K562 (cell line): ENCODE measurements around the gene HS3ST5. TPM values are rescaled to one million over a fixed set of nuclear protein-coding genes. Genes with fewer than 3 reads are reported as not detected.

Experiments used
- ATAC-seq: fragments of 200-7000 bp; cut with Tn5 transposase; 3 replicates; pipeline ENCODE4 v1.9.1; 2020; ENCODE audit warnings: moderate library complexity
- BruUV-seq: library from RNA; stranded (reverse); fragments of 400-500 nt; replicated peaks from 2 replicates; lab custom pipeline; 2021; lab: Mats Ljungman, UMichigan
- CTCF ChIA-PET: fragments of 300-600 bp; formaldehyde crosslinking; extraction: SDS; loops from one replicate; lab custom pipeline; 2021; ENCODE audit warnings: low intra/inter-chr PET ratio; lab: Yijun Ruan, JAX
- POLR2A ChIA-PET: fragments of 300-600, 350-650 bp; sonication (Branson Sonifier 250); formaldehyde crosslinking; extraction: SDS; loops from one replicate; lab custom pipeline; 2021; ENCODE audit warnings: antibody characterized with exemption, inconsistent platforms; lab: Yijun Ruan, JAX
- DNase-seq, 4 experiments: peaks; one replicate each; pipeline versions ENCODE4 v3.0.0 to v3.0.0-alpha.2; 2011 to 2018; ENCODE audit warnings: low spot score in 3 of 4, mixed read lengths in 3 of 4; ENCODE audit errors: extremely low read depth in 1 of 4
- FAIRE-seq: peaks from 2 replicates; lab custom pipeline; 2011; peaks lifted over from hg19 to GRCh38; lab: Jason Lieb, UNC
- H2AFZ ChIP-seq: 2 replicates; pipeline ENCODE4 v1.6.0; 2011; ENCODE audit warnings: low read depth, low read length, control low read depth, inconsistent platforms
- H3K27ac ChIP-seq: fragments of 200-600 bp; 3 replicates; pipeline ENCODE4 v1.8.0; 2011; ENCODE audit warnings: low read depth, mild to moderate bottlenecking, control low read depth, inconsistent platforms, low read length, moderate library complexity, mixed read lengths; ENCODE audit errors: extremely low read depth
- H3K27me3 ChIP-seq, 2 experiments: fragments of 300-600 bp in 1 of 2; 2 replicates in 1 of 2; 3 replicates in 1 of 2; pipeline versions ENCODE4 v1.6.0 to v1.8.0; 2011; ENCODE audit warnings: inconsistent platforms in 2 of 2, low read length in 2 of 2, mild to moderate bottlenecking in 1 of 2, mixed read lengths in 1 of 2, moderate library complexity in 1 of 2; ENCODE audit not compliant: control insufficient read depth in 2 of 2, insufficient read depth in 2 of 2
- H3K36me3 ChIP-seq: fragments of 300-600 bp; 3 replicates; pipeline ENCODE4 v1.8.0; 2011; ENCODE audit warnings: mild to moderate bottlenecking, low read length, inconsistent platforms; ENCODE audit not compliant: control insufficient read depth, insufficient read depth
- H3K4me1 ChIP-seq, 2 experiments: fragments of 200-600 bp in 1 of 2; replicated peaks in 1 of 2; 2 replicates in 1 of 2; 3 replicates in 1 of 2; pipeline versions ENCODE4 v1.5.1 to v1.8.0; 2011; ENCODE audit warnings: inconsistent platforms in 2 of 2, low read length in 2 of 2, mild to moderate bottlenecking in 1 of 2, mixed read lengths in 1 of 2, moderate library complexity in 1 of 2; ENCODE audit not compliant: control insufficient read depth in 2 of 2, insufficient read depth in 2 of 2
- H3K4me2 ChIP-seq: 2 replicates; pipeline ENCODE4 v1.6.1; 2011; ENCODE audit warnings: low read length, control low read depth, inconsistent platforms, mixed read lengths; ENCODE audit not compliant: insufficient read depth
- H3K4me3 ChIP-seq: fragments of 200-600 bp; sonication (generic), shearing (Covaris generic); 2 replicates; pipeline ENCODE4 v1.5.1; 2016; ENCODE audit warnings: control low read depth, inconsistent platforms
- H3K79me2 ChIP-seq: fragments of 200-600 bp; 3 replicates; pipeline ENCODE4 v1.8.0; 2011; ENCODE audit warnings: low read length, inconsistent platforms; ENCODE audit not compliant: control insufficient read depth, insufficient read depth
- H3K9ac ChIP-seq, 2 experiments: 2 replicates each; pipeline versions ENCODE4 v1.6.0 to v1.6.1; 2011; ENCODE audit warnings: low read depth in 2 of 2, low read length in 2 of 2, control low read depth in 1 of 2, inconsistent platforms in 1 of 2, mild to moderate bottlenecking in 1 of 2, mixed read lengths in 1 of 2; ENCODE audit not compliant: insufficient read depth in 1 of 2
- H3K9me1 ChIP-seq: one replicate; pipeline ENCODE4 v1.6.0; 2011; ENCODE audit warnings: inconsistent platforms, mild to moderate bottlenecking, low read length, moderate library complexity; ENCODE audit not compliant: control insufficient read depth, insufficient read depth
- H3K9me3 ChIP-seq: replicated peaks from 2 replicates; pipeline ENCODE4 v1.5.1; 2011; ENCODE audit warnings: low read depth, low read length, inconsistent platforms; ENCODE audit not compliant: control insufficient read depth, insufficient read depth
- H4K20me1 ChIP-seq: replicated peaks from 2 replicates; pipeline ENCODE4 v1.6.1; 2011; ENCODE audit warnings: low read length, inconsistent platforms, mixed read lengths; ENCODE audit not compliant: control insufficient read depth, insufficient read depth
- ATF7 ChIP-seq: fragments of 450-650 bp; IDR thresholded peaks from 2 replicates; pipeline ENCODE4 v1.7.1; 2014; ENCODE audit warnings: mild to moderate bottlenecking, moderate library complexity
- ETV5 ChIP-seq: sonication (generic); formaldehyde crosslinking; IDR thresholded peaks from 2 replicates; pipeline ENCODE4 v1.4.0; 2020; ENCODE audit warnings: low read depth, mild to moderate bottlenecking, missing genetic modification reagents
- MYNN ChIP-seq, 2 experiments: sonication (generic); formaldehyde crosslinking in 1 of 2; IDR thresholded peaks; 2 replicates each; pipeline versions ENCODE4 v1.5.0 to v1.6.1; 2016 to 2020; ENCODE audit warnings: antibody characterized with exemption in 1 of 2, missing genetic modification reagents in 1 of 2
- RB1 ChIP-seq: fragments of 450-650 bp; IDR thresholded peaks from 2 replicates; pipeline ENCODE4 v1.6.1; 2017; ENCODE audit warnings: low read depth, mild to moderate bottlenecking
- RUNX1 ChIP-seq: sonication (generic); IDR thresholded peaks from 2 replicates; pipeline ENCODE4 v1.6.1; 2016; ENCODE audit warnings: antibody characterized with exemption, low read depth
- THRB ChIP-seq: fragments of 450-650 bp; formaldehyde crosslinking; conservative IDR thresholded peaks from 2 replicates; pipeline ENCODE4 v1.4.0; 2022; ENCODE audit warnings: mild to moderate bottlenecking, missing genetic modification characterization
- TRIM24 ChIP-seq, 2 experiments: fragments of 450-650 bp; IDR thresholded peaks; 2 replicates each; pipeline ENCODE4 v1.6.1; 2016
- ZNF23 ChIP-seq: fragments of 250-450 bp; sonication (Bioruptor Pico); IDR thresholded peaks from 2 replicates; pipeline ENCODE4 v1.4.0; 2020; ENCODE audit warnings: mild to moderate bottlenecking
- ZNF551 ChIP-seq: fragments of 250-450 bp; sonication (Bioruptor Pico); IDR thresholded peaks from 2 replicates; pipeline ENCODE4 v1.5.0; 2021; ENCODE audit warnings: mild to moderate bottlenecking, moderate library complexity
- WGBS: fragments of 100-300 bp; shearing (Covaris generic); methylation state at CpG from one replicate; pipeline ENCODE4 v1.1.6; 2016; ENCODE audit warnings: low coverage, mixed read lengths; ENCODE audit not compliant: insufficient coverage; ENCODE audit errors: missing lambda C conversion rate; 5-methylcytosine and 5-hydroxymethylcytosine counted together
- in situ Hi-C: fragments of 300-500 bp; cut with MboI; formaldehyde crosslinking; loops from 4 replicates; pipeline ENCODE4 v1.15.0; 2018; ENCODE audit warnings: inconsistent platforms, mixed read lengths
- intact Hi-C: fragments of 100-400 bp; cut with micrococcal nuclease; formaldehyde crosslinking; loops from 2 replicates; pipeline ENCODE4 v1.14.2; 2022
- polyA plus RNA-seq, 8 experiments: library from polyadenylated mRNA; depleted of rRNA in 4 of 8; stranded (reverse) in 5 of 8; unstranded in 3 of 8; fragments of >200 nt; fragmentation: Nextera tagmentation in 2 of 8; fragmentation: Illumina TruSeq in 1 of 8; extraction: Ambion mirVana in 2 of 8; extraction: Trizol in 1 of 8; gene quantifications; 2 replicates each; pipeline versions ENCODE4 v1.2.1 to v1.2.3, GENCODE V29; 2011 to 2014; ENCODE audit warnings: inconsistent platforms in 1 of 8, missing spikeins in 1 of 8
- total RNA-seq, 7 experiments: library from RNA; depleted of rRNA in 6 of 7; stranded (reverse); fragments of >200 nt in 6 of 7; fragmentation: Illumina TruSeq in 2 of 7; extraction: Trizol in 2 of 7; gene quantifications; 2 replicates each; pipeline versions ENCODE4 v1.2.1 to v1.2.3, GENCODE V29; 2011 to 2021; ENCODE audit warnings: low replicate concordance in 1 of 7
- TF ChIP-seq, protein P1 (sequence below): sonication (generic); formaldehyde crosslinking; IDR thresholded peaks from 2 replicates; pipeline ENCODE4 v1.8.1; 2023; ENCODE audit warnings: mild to moderate bottlenecking, missing genetic modification reagents
- TF ChIP-seq, protein P2 (sequence below), 2 experiments: IDR thresholded peaks; 2 replicates each; pipeline ENCODE4 v1.6.1; 2011; ENCODE audit warnings: borderline replicate concordance in 1 of 2, control low read depth in 1 of 2, low read depth in 1 of 2, low read length in 1 of 2, mild to moderate bottlenecking in 1 of 2, mixed read lengths in 1 of 2, moderate library complexity in 1 of 2; ENCODE audit not compliant: insufficient read depth in 1 of 2, insufficient read length in 1 of 2, poor library complexity in 1 of 2, severe bottlenecking in 1 of 2; ENCODE audit errors: extremely low read depth in 1 of 2

Gene HS3ST5
- total and polyA plus RNA-seq, 9 of the 15 experiments (the other 6 are each of a cell fraction or from before 2014, with no cell fraction given): not detected

DNA sequence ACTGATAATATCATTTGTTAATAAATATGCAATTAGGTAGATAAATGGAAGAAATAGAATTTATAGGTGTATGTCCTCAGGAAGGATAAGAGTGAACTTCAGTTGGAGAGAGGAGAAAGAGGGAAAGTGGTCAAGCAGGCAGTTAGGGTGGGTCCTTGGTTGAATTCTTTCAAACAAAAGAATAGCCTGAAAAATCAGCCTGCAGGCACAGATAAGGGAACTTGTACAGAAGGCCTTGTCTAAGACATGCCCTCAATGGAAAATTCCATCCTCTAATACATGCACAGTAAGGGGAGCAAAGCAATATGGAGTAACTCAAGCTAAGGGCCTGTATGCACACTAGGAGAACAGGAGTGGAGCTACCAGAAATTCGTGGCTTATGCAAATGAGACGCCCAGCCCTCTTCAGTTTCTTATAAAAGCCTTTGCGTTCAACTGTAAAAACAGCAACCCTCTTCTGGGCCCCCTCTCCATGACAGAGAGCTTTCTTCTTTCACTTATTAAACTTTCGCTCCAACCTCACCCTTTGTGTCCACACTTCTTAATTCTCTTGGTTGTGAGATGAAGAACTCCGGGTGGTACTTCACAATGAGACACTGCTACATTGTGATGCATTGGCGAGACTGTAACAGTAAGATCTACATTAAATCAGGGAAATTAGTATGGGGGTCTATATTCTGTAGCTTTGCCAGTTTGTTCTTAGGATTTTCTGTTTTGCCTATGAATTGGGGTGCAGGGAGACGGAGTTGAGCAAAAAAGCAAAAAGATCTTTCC, 147.0 kb downstream of the HS3ST5 start:
- no peak overlapping the region for H3K9ac ChIP-seq
- no peak overlapping the region for H2AFZ ChIP-seq
- TF ChIP-seq RB1 (no peak), ZNF23 (CRISPR knock-in tag) (0 out of 2 replicates have a peak, but pooled peaks have one; percentile 18)
- H3K36me3 ChIP-seq: no peaks in the 10 kb centered on the region
- DNase-seq (no peak), FAIRE-seq (no peak), ATAC-seq (no peak)
- H3K27ac ChIP-seq: no peak overlapping the region
- H3K79me2 ChIP-seq: no peaks in the 10 kb centered on the region
- in situ Hi-C loops (no loop called here), intact Hi-C loops (no loop called here)
- no peaks in the 10 kb centered on the region for H3K9me1 ChIP-seq
- BruUV-seq: no TSS peak
- POLR2A ChIA-PET: no interaction called here
- CTCF ChIA-PET: no interaction called here
- H3K4me3 ChIP-seq: no peak overlapping the region
- no peaks in the 10 kb centered on the region for H3K4me1 ChIP-seq
- H4K20me1 ChIP-seq: no peaks in the 10 kb centered on the region
- H3K9me3 ChIP-seq: no peaks in the 10 kb centered on the region
- no peak overlapping the region for H3K4me2 ChIP-seq
- H3K27me3 ChIP-seq: no peaks in the 10 kb centered on the region
- WGBS: 0% methylated on average over 7 of the region's 7 CpGs

DNA sequence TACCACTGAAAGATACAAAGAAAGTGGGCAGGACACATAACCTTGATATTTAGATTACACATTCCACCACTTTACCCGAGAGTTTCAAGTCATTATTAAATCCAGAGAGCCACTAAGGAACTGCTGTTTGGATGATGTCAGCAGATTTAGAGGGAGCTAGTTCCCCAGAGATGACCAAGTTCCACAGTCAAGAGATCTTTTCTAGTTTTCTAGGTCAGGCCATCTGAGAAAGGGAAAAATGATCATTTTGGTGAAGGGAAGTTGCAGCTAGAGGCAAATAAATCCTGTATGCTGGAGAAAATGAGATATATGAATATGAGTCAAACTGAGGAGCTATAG, 147.8 kb downstream of the HS3ST5 start:
- H3K4me3 ChIP-seq: no peak overlapping the region
- no peaks in the 10 kb centered on the region for H4K20me1 ChIP-seq
- no peak overlapping the region for H2AFZ ChIP-seq
- no peak for FAIRE-seq
- no peak for ATAC-seq
- POLR2A ChIA-PET: no interaction called here
- no peak overlapping the region for H3K9ac ChIP-seq
- no peaks in the 10 kb centered on the region for H3K9me3 ChIP-seq
- no TSS peak for BruUV-seq
- H3K27ac ChIP-seq: no peak overlapping the region
- H3K9me1 ChIP-seq: no peaks in the 10 kb centered on the region
- intact Hi-C loops (no loop called here), in situ Hi-C loops (no loop called here)
- no peaks in the 10 kb centered on the region for H3K36me3 ChIP-seq
- CTCF ChIA-PET: no interaction called here
- no peaks in the 10 kb centered on the region for H3K27me3 ChIP-seq
- H3K79me2 ChIP-seq: no peaks in the 10 kb centered on the region
- DNase-seq: no peak
- H3K4me2 ChIP-seq: no peak overlapping the region
- H3K4me1 ChIP-seq: no peaks in the 10 kb centered on the region
- 0% methylated on average over 1 of the region's 1 CpG for WGBS
- TF ChIP-seq THRB (CRISPR knock-in tag): no peak
- TF ChIP-seq ETV5: no peak
- TF ChIP-seq, protein P1, sequence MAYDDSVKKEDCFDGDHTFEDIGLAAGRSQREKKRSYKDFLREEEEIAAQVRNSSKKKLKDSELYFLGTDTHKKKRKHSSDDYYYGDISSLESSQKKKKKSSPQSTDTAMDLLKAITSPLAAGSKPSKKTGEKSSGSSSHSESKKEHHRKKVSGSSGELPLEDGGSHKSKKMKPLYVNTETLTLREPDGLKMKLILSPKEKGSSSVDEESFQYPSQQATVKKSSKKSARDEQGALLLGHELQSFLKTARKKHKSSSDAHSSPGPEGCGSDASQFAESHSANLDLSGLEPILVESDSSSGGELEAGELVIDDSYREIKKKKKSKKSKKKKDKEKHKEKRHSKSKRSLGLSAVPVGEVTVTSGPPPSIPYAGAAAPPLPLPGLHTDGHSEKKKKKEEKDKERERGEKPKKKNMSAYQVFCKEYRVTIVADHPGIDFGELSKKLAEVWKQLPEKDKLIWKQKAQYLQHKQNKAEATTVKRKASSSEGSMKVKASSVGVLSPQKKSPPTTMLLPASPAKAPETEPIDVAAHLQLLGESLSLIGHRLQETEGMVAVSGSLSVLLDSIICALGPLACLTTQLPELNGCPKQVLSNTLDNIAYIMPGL (CRISPR knock-in tag): no peak
- TF ChIP-seq, protein P2, sequence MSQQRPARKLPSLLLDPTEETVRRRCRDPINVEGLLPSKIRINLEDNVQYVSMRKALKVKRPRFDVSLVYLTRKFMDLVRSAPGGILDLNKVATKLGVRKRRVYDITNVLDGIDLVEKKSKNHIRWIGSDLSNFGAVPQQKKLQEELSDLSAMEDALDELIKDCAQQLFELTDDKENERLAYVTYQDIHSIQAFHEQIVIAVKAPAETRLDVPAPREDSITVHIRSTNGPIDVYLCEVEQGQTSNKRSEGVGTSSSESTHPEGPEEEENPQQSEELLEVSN (IDR thresholded peaks at IDR 0.05; ENCODE audit: borderline replicate concordance in 1 of 2, extremely low read depth in 1 of 2, insufficient read depth in 1 of 2, insufficient read length in 1 of 2, low read depth in 1 of 2, low read length in 1 of 2, poor library complexity in 1 of 2, severe bottlenecking in 1 of 2): no peak
- no peak for TF ChIP-seq RUNX1
- TF ChIP-seq ATF7: no peak
- no peak for TF ChIP-seq TRIM24 (IDR thresholded peaks at IDR 0.05)
- TF ChIP-seq ZNF551 (CRISPR knock-in tag): no peak
- no peak for TF ChIP-seq MYNN (IDR thresholded peaks at IDR 0.05)
- no peak for TF ChIP-seq MYNN (CRISPR knock-in tag; IDR thresholded peaks at IDR 0.05)
